GM19468 (cell line): ENCODE results near the gene RASL10B.

ENCODE experiments used
- ATAC-seq: cut with Tn5 transposase; IDR thresholded peaks from one replicate; pipeline ENCODE4 v1.9.1; 2021; ENCODE audit warnings: mild to moderate bottlenecking, moderate library complexity, moderate number of reproducible peaks; ENCODE audit not compliant: unreplicated experiment; ENCODE audit errors: extremely low read depth

Gene RASL10B

GRCh38 chr17:35788477-35789368 lies 57.3 kb downstream of the RASL10B start:
- no peak for ATAC-seq

GRCh38 chr17:35790841-35791240 lies 59.4 kb downstream of the RASL10B start:
- ATAC-seq: no peak

GRCh38 chr17:35791681-35792350 lies 60.4 kb downstream of the RASL10B start:
- no peak for ATAC-seq
